H7 (cell line): ENCODE data around the gene NEUROD2. TPM values are rescaled to one million over a fixed set of nuclear protein-coding genes. Genes with fewer than 3 reads are reported as not detected.
A peak's percentile ranks its signal among the peaks of the same experiment; 100 is the strongest.

ENCODE experiments used
- DNase-seq: peaks from one replicate; pipeline ENCODE4 v3.0.0; 2012
- H3K27me3 ChIP-seq: 2 replicates; pipeline ENCODE4 v1.6.0; 2011; ENCODE audit warnings: mild to moderate bottlenecking, low read length; ENCODE audit not compliant: control insufficient read depth, insufficient read depth
- H3K36me3 ChIP-seq: replicated peaks from 2 replicates; pipeline ENCODE4 v1.5.1; 2011; ENCODE audit warnings: low read length; ENCODE audit not compliant: control insufficient read depth, insufficient read depth
- H3K4me3 ChIP-seq: 2 replicates; pipeline ENCODE4 v1.5.1; 2011; ENCODE audit warnings: low read depth, mild to moderate bottlenecking, control low read depth, low read length, moderate library complexity; ENCODE audit not compliant: insufficient read depth
- total RNA-seq: library from RNA; depleted of rRNA; stranded (reverse); fragments of >200 nt; shearing (Covaris generic); gene quantifications from 2 replicates; pipeline ENCODE4 v1.2.3, GENCODE V29; 2014; rRNA removed

The NEUROD2 gene
- not detected in 2 replicates for total RNA-seq

DNA sequence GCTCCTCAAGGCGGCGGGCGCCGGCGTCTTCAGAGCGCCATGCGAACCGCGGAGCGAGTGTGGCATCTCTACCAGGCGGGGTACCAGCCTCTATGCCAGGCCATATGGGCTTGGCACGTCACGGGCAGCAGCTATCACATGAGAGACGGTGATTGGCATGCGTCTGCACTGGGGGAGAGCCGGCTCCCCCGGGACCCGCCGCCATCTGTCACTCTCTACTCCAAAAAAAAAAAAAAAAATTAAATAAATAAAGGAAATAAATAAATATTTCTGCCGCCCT lies at the start of gene NEUROD2:
Gene NEUROD2 (minus strand): TSS at position 70 of the 280 bp plus-strand sequence. CDS start 1,321 bp downstream, outside the sequence.
- no peaks in the 10 kb centered on the region for H3K36me3 ChIP-seq

DNA sequence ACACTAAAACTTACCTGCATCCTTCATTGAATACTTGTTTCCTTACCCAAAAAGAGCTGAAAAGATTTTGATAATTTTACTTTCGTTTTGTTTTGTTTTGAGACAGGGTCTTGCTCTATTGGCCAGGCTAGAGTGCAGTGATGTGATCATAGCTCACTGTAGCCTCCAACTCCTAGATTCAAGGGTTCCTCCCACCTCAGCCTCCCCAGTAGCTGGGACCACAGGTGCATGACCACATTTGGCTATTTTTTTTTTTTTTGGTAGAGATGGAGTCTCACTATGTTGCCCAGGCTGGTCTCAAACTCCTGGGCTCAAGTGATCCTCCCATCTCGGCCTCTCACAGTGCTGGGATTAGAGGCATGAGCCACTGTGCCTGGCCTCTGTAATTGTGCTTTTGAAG lies 47.4 kb upstream of the NEUROD2 start:
- Histone ChIP-seq H3K27me3 (no peaks in the 10 kb centered on the region), H3K36me3 (peaks cover 4% of the 10 kb centered on the region), H3K4me3 (no peak overlapping the region)
- no peak for DNase-seq

More for the DNA sequence above, at the start of gene NEUROD2:
- Histone ChIP-seq H3K4me3 (peak within 1 kb of the TSS; percentile 20), H3K27me3 (peaks cover 87% of the 10 kb centered on the region)
- no peak for DNase-seq

DNA sequence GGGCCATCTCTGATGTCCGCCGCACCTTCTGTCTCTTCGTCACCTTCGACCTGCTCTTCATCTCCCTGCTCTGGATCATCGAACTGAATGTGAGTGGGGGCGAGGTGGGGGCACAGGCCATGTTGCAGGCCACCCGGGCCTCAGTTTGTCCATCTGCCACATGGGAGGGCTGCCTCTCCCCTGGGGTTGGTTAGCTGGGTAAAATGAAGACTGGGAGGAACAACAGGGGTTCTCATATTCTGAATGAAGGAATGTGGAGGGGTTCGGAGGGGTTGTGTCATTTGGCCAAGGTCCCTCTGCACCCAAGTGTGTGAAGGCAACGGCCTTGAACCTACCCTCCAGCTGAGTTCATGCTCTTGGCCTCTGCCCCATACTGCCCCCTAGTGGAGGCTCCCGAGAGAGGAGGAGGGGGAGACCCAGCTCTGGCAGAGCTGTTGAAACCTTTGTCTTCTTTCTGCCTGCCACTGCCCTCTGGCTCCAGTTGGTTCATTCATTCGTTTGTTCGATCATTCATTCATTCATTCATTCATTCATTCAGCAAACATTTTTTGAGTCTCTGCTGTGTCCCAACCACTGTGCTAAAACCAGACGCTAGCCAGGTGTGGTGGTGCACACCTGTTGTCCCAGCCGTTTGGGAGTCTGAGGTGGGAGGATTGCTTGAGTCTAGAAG lies 46.1 kb upstream of the NEUROD2 start:
- H3K36me3 ChIP-seq = peaks cover 1% of the 10 kb centered on the region
- DNase-seq = peak; percentile 97
- H3K27me3 ChIP-seq = no peaks in the 10 kb centered on the region

DNA sequence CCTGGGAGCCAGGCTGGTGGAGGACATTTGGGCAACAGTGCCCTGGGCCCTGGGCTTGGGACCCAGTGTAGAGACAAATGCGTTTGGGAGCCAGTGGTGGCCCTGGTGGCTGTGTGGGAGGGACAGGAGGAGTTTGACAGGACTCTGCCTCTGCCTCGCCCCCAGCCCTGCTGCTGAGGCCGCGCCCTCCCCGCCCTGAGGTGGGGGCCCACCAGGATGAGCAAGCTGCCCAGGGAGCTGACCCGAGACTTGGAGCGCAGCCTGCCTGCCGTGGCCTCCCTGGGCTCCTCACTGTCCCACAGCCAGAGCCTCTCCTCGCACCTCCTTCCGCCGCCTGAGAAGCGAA lies 45.6 kb upstream of the NEUROD2 start:
- H3K4me3 ChIP-seq = no peak overlapping the region
- peak; percentile 78 for DNase-seq
- no peaks in the 10 kb centered on the region for H3K27me3 ChIP-seq
- peaks cover 1% of the 10 kb centered on the region for H3K36me3 ChIP-seq

More for the DNA sequence above, 46.1 kb upstream of the NEUROD2 start:
- no peak overlapping the region for H3K4me3 ChIP-seq

DNA sequence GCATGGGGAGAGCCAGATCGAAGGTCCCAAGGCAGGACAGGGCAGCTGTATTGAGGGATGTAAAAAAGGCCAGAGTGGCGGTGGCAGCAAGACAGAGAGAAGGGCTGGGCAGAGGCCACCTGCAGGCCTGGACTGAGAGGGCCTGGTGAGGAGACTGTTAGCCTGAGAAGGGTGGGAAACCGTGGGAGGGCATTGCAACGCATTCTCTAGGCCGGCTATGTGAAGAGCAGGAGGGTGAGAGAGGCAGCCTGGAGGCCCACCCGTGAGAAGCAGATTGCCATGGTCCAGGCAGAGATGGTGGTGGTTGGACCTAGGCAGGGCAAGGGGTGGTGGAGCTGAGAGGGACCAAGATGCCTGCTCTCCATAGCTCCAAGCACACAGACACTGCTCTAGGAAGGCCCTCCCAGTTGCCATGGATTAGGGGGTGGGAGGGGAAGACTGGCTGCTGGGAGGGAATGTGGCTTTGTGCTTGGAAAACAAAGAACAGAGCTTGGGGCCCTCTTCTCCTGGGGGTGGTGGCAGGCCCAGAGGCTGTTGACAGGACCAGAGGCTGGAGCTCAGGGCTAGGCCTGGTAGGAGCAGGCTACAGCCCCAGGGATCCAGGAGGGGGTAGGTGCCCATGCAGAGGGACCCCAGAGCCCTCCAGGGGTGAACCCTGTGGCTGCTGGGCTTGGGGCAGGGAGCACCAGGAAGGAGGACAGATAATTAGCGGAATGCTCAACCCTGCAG lies 45.0 kb upstream of the NEUROD2 start:
- peak; percentile 91 for DNase-seq
- Histone ChIP-seq H3K4me3 (no peak overlapping the region), H3K27me3 (no peaks in the 10 kb centered on the region), H3K36me3 (peaks cover 1% of the 10 kb centered on the region)

DNA sequence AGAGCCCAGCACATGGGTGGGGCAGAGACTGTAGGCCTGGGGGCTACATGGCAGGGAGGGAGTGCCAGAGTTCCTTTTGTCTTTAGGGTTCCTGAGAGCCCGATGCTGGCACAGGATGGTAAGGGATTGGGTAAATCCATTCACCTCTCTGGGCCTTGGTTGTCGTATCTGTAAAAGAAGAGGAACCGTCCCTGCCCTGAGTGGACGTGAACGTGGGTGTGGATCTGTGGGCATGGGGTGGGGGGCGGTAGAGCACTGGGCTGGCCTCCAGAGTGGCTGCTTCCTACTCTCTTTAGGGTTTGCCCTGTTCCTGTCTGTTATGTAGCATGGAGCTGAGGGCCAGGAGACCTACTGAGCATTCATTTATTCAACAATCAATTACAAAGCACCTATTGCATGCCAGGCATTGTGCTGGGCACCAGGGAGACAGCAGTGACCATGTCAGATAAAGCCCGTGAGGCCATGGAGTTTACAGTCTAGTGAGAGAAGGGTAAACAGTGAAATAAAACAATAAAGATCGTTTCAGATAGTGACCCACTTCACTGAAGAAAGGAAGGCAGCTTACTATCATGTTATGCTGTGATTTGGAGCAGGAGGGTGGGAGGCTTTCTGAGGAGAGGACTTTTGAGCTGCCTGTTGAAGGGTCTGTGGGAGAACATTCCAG lies 44.3 kb upstream of the NEUROD2 start:
- DNase-seq = no peak
- Histone ChIP-seq H3K36me3 (peaks cover 1% of the 10 kb centered on the region), H3K4me3 (no peak overlapping the region), H3K27me3 (no peaks in the 10 kb centered on the region)

DNA sequence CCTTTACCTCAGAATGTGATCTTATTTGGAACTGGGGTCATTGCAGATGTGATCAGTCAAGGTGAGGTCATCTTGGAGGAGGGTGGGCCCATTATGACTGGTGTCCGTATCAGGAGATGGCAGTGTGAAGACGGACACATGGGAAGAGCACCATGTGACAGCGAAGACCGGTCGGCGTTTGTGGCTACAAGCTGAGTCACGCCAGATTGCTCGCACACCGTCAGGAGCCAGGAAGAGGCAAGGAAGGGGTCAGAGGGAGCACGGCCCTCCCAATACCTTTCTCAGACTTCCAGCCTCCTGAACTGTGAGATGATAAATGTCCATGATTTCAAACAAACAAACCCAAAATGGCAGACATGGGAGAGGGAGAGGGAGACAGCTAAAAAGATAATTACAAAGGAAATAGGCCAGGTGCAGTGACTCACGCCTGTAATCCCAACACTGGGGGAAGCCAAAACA lies 42.4 kb upstream of the NEUROD2 start:
- H3K4me3 ChIP-seq = no peak overlapping the region
- DNase-seq = no peak
- no peaks in the 10 kb centered on the region for H3K27me3 ChIP-seq
- H3K36me3 ChIP-seq = peaks cover 1% of the 10 kb centered on the region

DNA sequence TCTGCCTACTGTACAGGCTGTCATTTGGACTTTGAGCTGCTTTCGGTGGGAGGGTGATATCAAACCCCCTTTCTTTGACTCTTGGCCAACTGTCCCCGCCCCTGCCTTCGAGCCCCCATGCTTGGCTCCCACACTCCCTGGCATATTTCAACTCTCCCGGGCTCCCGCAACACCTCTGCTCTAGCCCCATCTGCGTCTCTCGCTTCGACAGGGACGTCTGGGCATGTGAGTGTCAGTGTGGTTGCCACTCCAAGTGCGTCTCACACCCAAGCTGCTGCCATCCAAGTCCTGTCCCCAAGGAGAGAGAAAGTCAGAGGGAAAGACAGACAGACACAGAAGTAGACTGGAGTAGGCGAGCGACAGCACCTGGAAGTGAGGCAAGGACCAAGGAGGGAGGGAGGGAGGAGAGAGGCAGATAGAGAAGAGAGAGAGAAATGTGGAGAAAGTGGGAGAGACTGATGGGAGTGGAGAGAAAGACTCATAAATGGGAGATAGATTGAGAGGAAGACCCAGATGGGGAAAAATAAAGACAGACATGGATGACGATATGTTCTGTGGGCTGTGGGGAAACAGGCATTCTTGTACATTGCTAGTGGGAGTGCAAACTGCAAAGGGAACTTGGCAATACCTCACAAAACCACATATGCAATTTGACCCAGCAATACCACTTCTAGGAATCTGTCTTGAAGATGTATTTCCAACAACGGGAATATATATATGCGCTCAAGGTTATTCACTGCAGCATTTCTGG lies 41.1 kb upstream of the NEUROD2 start:
- H3K27me3 ChIP-seq = no peaks in the 10 kb centered on the region
- no peak overlapping the region for H3K4me3 ChIP-seq
- DNase-seq = no peak
- no peaks in the 10 kb centered on the region; the same call in 1 of the 2 replicates for H3K36me3 ChIP-seq

DNA sequence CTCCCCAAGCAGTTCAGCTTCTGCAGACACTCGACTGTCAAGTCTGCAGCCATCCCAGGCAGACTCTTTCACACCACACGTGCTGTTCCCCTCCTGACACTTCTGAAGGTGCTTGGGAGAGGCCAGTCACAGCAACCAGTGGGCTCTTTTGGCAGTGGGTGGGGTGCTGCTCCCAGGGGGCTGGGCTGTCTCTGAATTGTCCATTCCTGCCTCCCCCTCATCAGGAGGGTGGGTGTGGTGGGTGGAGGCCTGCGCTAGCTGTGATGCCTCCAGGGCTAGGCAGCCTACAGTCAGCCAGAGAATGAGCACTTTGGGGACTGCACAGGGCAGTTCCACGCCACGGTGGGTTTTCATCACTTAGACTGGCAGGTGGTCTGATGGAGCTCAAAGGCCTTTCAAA lies 39.5 kb upstream of the NEUROD2 start:
- Histone ChIP-seq H3K27me3 (no peaks in the 10 kb centered on the region), H3K4me3 (no peak overlapping the region), H3K36me3 (no peaks in the 10 kb centered on the region; the same call in 1 of the 2 replicates)
- no peak for DNase-seq

DNA sequence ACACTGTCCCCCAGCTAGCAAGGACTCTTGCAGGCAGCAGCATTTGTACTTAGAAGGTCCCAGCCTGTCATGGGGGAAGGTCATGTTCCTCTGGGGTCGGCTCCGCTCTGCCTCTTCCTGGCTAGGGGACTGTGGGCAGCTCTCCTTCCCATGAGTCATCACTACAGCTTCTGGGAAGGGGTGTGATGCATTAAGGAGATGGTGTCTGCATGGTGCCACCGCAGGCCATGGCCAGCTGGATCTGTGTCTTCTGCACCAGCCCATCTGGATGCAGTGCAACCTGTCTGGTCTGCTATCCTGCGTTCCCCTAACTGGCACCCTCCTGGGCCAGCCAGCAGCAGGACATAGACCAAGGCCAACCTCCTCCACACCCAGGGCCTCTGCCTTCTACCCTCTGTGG lies 35.6 kb upstream of the NEUROD2 start:
- Histone ChIP-seq H3K36me3 (no peaks in the 10 kb centered on the region), H3K4me3 (no peak overlapping the region), H3K27me3 (no peaks in the 10 kb centered on the region)
- DNase-seq = no peak

DNA sequence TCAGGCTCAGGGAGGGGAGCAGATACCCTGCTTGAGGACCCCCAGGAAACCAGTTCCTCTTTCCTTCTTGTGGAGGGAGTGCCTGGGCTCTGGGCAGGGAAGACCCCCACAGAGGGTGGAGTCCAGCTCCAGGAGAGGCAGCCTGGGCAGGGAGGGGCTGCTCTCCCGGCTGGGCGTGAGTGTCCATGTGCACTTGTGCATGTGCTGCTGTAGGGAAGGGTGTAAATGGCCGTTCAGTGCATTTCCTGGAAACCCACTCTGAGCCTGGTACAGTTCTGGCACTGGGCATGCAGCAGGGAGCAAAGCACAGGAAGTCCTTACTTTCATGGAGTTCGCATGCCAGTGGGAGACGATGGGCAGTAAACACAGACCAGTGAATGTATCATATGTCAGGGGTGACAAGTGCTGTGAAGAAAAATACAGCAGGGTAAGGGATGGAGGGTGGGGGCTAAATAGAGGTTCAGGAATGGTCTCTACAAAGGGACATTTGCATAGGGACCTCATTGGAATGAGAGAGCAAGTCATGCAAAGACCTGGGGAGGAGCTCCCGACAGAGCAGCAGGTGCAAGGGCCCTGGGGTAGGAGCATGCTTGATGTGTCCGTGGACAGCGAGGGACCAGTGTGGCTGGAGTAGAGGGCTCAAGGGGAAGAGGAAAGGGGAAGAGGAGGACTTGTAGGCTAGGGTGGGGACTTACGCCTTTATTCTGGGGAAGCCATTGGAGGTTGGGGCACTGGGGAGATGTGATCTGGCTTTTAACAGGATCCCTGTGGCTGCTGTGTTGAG lies 34.8 kb upstream of the NEUROD2 start:
- no peak overlapping the region for H3K4me3 ChIP-seq
- DNase-seq = no peak
- H3K36me3 ChIP-seq = no peaks in the 10 kb centered on the region

DNA sequence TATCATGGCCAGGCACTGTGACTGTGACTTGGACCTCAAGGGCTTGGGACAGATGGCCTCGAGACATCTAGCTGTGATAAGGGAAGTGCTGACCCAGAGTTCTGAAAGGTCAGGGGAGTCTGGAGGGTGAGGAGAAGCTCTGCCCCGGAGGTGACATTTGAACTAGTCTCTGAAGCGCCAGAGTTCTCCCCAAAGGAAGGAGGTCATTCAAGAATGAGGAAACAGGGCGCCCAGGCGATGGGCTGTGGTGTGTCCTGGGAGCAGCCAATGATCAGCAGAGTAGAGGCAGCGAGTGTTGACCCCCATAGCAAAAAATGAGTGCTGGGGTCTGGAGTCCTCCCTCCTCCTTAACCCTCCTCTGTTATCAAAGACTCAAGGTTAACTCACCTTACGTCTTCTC lies 34.2 kb upstream of the NEUROD2 start:
- Histone ChIP-seq H3K36me3 (no peaks in the 10 kb centered on the region), H3K4me3 (no peak overlapping the region), H3K27me3 (no peaks in the 10 kb centered on the region)
- no peak for DNase-seq

More for the DNA sequence above, 34.8 kb upstream of the NEUROD2 start:
- H3K27me3 ChIP-seq = no peaks in the 10 kb centered on the region

DNA sequence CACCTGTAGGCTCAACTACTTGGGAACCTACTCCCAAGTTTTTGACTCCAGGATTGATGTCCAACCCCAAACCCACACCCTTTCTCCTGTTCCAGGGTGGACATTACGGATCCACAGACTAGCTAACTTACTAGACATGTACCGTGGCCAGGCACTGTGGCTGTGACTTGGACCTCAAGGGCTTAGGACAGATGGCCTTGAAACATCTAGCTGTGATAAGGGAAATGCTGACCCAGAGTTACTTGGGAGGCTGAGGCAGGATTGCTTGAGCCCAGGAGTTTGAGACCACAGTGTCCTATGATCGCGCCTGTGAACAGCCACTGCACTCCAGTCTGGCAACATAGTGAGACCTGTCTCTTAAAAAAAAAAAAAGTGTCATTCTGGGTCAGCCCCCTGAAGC lies 33.4 kb upstream of the NEUROD2 start:
- Histone ChIP-seq H3K4me3 (no peak overlapping the region), H3K27me3 (no peaks in the 10 kb centered on the region), H3K36me3 (no peaks in the 10 kb centered on the region)
- DNase-seq = no peak

DNA sequence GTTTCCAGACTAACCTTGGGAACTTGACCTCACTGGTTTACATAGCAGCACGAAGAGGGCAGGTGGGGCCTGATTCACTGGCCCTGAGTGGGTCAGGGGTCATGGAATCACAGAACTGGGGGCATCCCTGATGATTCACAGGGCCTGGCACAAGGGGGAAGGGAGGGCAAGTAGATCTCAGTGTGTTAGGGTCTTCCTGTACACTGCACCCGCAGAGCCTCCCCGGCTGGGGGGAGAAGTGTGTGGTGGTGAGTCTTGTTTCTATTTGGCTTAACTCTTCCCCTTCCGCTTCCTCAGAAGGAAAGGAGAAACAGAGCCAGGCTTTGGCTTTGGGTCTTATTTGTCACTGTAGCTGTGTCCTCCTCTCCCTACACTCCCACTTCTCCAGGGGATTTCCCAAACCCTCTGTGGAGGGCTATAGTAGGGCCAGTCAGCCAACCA lies 32.9 kb upstream of the NEUROD2 start:
- no peak overlapping the region for H3K4me3 ChIP-seq
- H3K27me3 ChIP-seq = no peaks in the 10 kb centered on the region
- DNase-seq = no peak
- no peaks in the 10 kb centered on the region for H3K36me3 ChIP-seq
